MCF 10A (cell line): ENCODE results near the gene DAAM1. TPM values are rescaled to one million over a fixed set of nuclear protein-coding genes. Genes with fewer than 3 reads are reported as not detected.

Experiments used
- BruUV-seq: library from RNA; stranded (reverse); fragments of 400-500 nt; replicated peaks from 2 replicates; lab custom pipeline; 2021; lab: Mats Ljungman, UMichigan
- CTCF ChIA-PET: fragments of 300-600 bp; sonication (Branson Sonifier 250); formaldehyde crosslinking; extraction: SDS; loops from one replicate; lab custom pipeline; 2021; ENCODE audit warnings: antibody characterized with exemption, inconsistent platforms; lab: Yijun Ruan, JAX
- POLR2A ChIA-PET: fragments of 300-600, 350-650 bp; sonication (Branson Sonifier 250); formaldehyde crosslinking; extraction: SDS; loops from one replicate; lab custom pipeline; 2020; ENCODE audit warnings: antibody characterized with exemption, inconsistent platforms; lab: Yijun Ruan, JAX
- DNase-seq: peaks from one replicate; pipeline ENCODE4 v3.0.0-alpha.2; 2018; ENCODE audit not compliant: unreplicated experiment
- H3K27ac Mint-ChIP-seq: one replicate; pipeline ENCODE4 v1.8.0; 2022; ENCODE audit warnings: mild to moderate bottlenecking, low read depth, mixed read lengths; ENCODE audit not compliant: unreplicated experiment
- H3K27me3 Mint-ChIP-seq: one replicate; pipeline ENCODE4 v1.8.0; 2022; ENCODE audit warnings: mixed read lengths; ENCODE audit not compliant: insufficient read depth, unreplicated experiment
- H3K36me3 Mint-ChIP-seq: one replicate; pipeline ENCODE4 v1.8.0; 2022; ENCODE audit warnings: mild to moderate bottlenecking, moderate library complexity, mixed read lengths; ENCODE audit not compliant: insufficient read depth, unreplicated experiment
- H3K4me1 Mint-ChIP-seq: one replicate; pipeline ENCODE4 v1.8.0; 2022; ENCODE audit warnings: mixed read lengths; ENCODE audit not compliant: insufficient read depth, unreplicated experiment
- H3K4me3 Mint-ChIP-seq: one replicate; pipeline ENCODE4 v1.8.0; 2022; ENCODE audit warnings: mild to moderate bottlenecking, moderate library complexity, mixed read lengths; ENCODE audit not compliant: unreplicated experiment
- H3K9me3 Mint-ChIP-seq: one replicate; pipeline ENCODE4 v1.8.0; 2022; ENCODE audit warnings: mixed read lengths; ENCODE audit not compliant: unreplicated experiment
- CTCF ChIP-seq: fragments of 200-600 bp; IDR thresholded peaks from one replicate; pipeline ENCODE4 v1.8.0; 2022; ENCODE audit warnings: antibody characterized with exemption, mild to moderate bottlenecking; ENCODE audit not compliant: unreplicated experiment
- intact Hi-C: fragments of 100-400 bp; cut with micrococcal nuclease; formaldehyde crosslinking; loops from 2 replicates; pipeline ENCODE4 v1.14.1; 2022
- total RNA-seq: library from RNA; stranded (reverse); gene quantifications from 2 replicates; pipeline ENCODE4 v1.2.3, GENCODE V29; 2022

DAAM1 gene
- total RNA-seq, 1 experiment from 2014 or later = 27.4 TPM

- Mint-ChIP-seq H3K27me3 (no peaks in the 10 kb centered on the region), H3K4me1 (peaks cover 24% of the 10 kb centered on the region), H3K36me3 (peaks cover 7% of the 10 kb centered on the region), H3K4me3 (no peak overlapping the region), H3K9me3 (no peaks in the 10 kb centered on the region), H3K27ac (no peak overlapping the region)
- ChIA-PET POLR2A (interaction anchor here (0.6 to 2.8 kb wide), 5 partner anchors 8 to 156 kb away, joined by 3 to 17 read pairs (median 10); partner anchors contain the start of gene DAAM1), CTCF (interaction anchor here (0.6 to 1.1 kb wide), 3 partner anchors 11 to 216 kb away, joined by 3 to 6 read pairs (median 3); no protein-coding TSS in a partner anchor)
- DNase-seq = no peak
- intact Hi-C loops = no loop called here
- no TSS peak for BruUV-seq
- TF ChIP-seq CTCF = no peak
Measured at GRCh38 chr14:59344691-59345455, 156.4 kb downstream of the DAAM1 start.

DNA sequence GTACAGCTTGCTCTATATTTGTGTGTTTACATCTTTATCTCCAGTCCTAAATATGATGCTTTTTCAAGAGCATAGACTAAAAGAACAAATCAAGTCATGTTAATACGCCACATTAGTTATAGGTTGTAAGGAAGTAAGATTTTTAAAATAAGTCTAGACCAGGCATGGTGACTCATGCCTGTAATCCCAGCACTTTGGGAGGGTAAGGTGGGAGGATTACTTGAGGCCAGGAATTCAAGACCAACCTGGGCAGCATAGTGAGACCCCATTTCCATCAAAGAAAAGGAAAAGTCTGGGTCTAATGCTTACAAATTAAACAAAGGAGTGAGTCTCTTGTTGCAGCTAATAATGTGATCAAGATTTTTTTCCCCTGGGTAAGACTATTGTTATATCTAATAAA is 157.9 kb downstream of the DAAM1 start:
- no peaks in the 10 kb centered on the region for H3K9me3 Mint-ChIP-seq
- DNase-seq = no peak
- H3K27me3 Mint-ChIP-seq = no peaks in the 10 kb centered on the region
- BruUV-seq = no TSS peak
- POLR2A ChIA-PET = interaction anchor here (2.8 kb wide), 1 partner anchor 11 kb away, joined by 11 read pairs; no protein-coding TSS in a partner anchor
- H3K36me3 Mint-ChIP-seq = peaks cover 7% of the 10 kb centered on the region
- CTCF ChIA-PET = interaction anchor here (0.7 kb wide), 1 partner anchor 44 kb away, joined by 3 read pairs; no protein-coding TSS in a partner anchor
- H3K4me1 Mint-ChIP-seq = peaks cover 24% of the 10 kb centered on the region
- H3K4me3 Mint-ChIP-seq = no peak overlapping the region
- no peak for TF ChIP-seq CTCF
- intact Hi-C loops = no loop called here
- no peak overlapping the region for H3K27ac Mint-ChIP-seq

- intact Hi-C loops = no loop called here
- ChIA-PET CTCF (interaction anchor here (0.7 kb wide), 1 partner anchor 43 kb away, joined by 3 read pairs; no protein-coding TSS in a partner anchor), POLR2A (interaction anchor here (0.7 to 1.8 kb wide), 9 partner anchors 9 to 158 kb away, joined by 3 to 8 read pairs (median 4); no protein-coding TSS in a partner anchor)
- no TSS peak for BruUV-seq
- TF ChIP-seq CTCF = no peak
- Mint-ChIP-seq H3K9me3 (no peaks in the 10 kb centered on the region), H3K36me3 (peaks cover 7% of the 10 kb centered on the region), H3K4me1 (peaks cover 24% of the 10 kb centered on the region), H3K27ac (peak overlapping the region; percentile 29), H3K4me3 (no peak overlapping the region), H3K27me3 (no peaks in the 10 kb centered on the region)
- no peak for DNase-seq
Measured at GRCh38 chr14:59346796-59347510, 158.5 kb downstream of the DAAM1 start.

GRCh38 chr14:59347511-59347900 is 159.0 kb downstream of the DAAM1 start:
- BruUV-seq = no TSS peak
- CTCF ChIA-PET = no interaction called here

More at GRCh38 chr14:59347511-59347900, 159.0 kb downstream of the DAAM1 start:
- Mint-ChIP-seq H3K4me3 (no peak overlapping the region), H3K9me3 (no peaks in the 10 kb centered on the region), H3K4me1 (peaks cover 22% of the 10 kb centered on the region), H3K27ac (peak overlapping the region; percentile 29), H3K36me3 (peaks cover 7% of the 10 kb centered on the region), H3K27me3 (no peaks in the 10 kb centered on the region)
- POLR2A ChIA-PET = interaction anchor here (0.7 to 1.8 kb wide), 10 partner anchors 9 to 162 kb away, joined by 3 to 8 read pairs (median 4); no protein-coding TSS in a partner anchor
- intact Hi-C loops = no loop called here
- TF ChIP-seq CTCF = no peak
- peak; percentile 71 for DNase-seq
